OCI-LY1 (cell line): ENCODE measurements around the gene RHBDL3.

Experiments used
- H2AFZ ChIP-seq: fragments of 200-600 bp; sonication (generic), shearing (Covaris generic); 2 replicates; pipeline ENCODE4 v1.6.0; 2014; ENCODE audit warnings: antibody characterized with exemption, mild to moderate bottlenecking, low read length
- H3F3A ChIP-seq: fragments of 200-600 bp; sonication (generic), shearing (Covaris generic); 2 replicates; pipeline ENCODE4 v1.6.0; 2014; ENCODE audit warnings: mild to moderate bottlenecking, antibody characterized with exemption, low read length, moderate library complexity; ENCODE audit not compliant: insufficient read depth
- H3K27ac ChIP-seq: fragments of 200-600 bp; sonication (generic); 2 replicates; pipeline ENCODE4 v1.5.1; 2014; ENCODE audit warnings: low read length, mixed run types, mild to moderate bottlenecking, low read depth; ENCODE audit not compliant: poor library complexity, severe bottlenecking
- H3K27me3 ChIP-seq: fragments of 200-600 bp; sonication (generic); 2 replicates; pipeline ENCODE4 v1.6.0; 2014; ENCODE audit warnings: antibody characterized with exemption, mild to moderate bottlenecking, low read length, moderate library complexity; ENCODE audit not compliant: insufficient read depth
- H3K36me3 ChIP-seq: fragments of 200-600 bp; sonication (generic); 2 replicates; pipeline ENCODE4 v1.6.1; 2014; ENCODE audit warnings: mild to moderate bottlenecking, antibody characterized with exemption, low read length, moderate library complexity, mixed read lengths; ENCODE audit not compliant: insufficient read depth
- H3K4me1 ChIP-seq: fragments of 200-600 bp; sonication (generic); 2 replicates; pipeline ENCODE4 v1.5.1; 2014; ENCODE audit warnings: mild to moderate bottlenecking, low read length, moderate library complexity; ENCODE audit not compliant: insufficient read depth, severe bottlenecking
- H3K4me2 ChIP-seq: fragments of 200-600 bp; sonication (generic), shearing (Covaris generic); 2 replicates; pipeline ENCODE4 v1.6.1; 2014; ENCODE audit warnings: low read length
- H3K4me3 ChIP-seq: fragments of 200-600 bp; sonication (generic); 2 replicates; pipeline ENCODE4 v1.5.1; 2014; ENCODE audit warnings: low read length, low read depth, mild to moderate bottlenecking, mixed read lengths; ENCODE audit not compliant: poor library complexity, severe bottlenecking
- H3K79me2 ChIP-seq: fragments of 200-600 bp; shearing (Covaris generic); 2 replicates; pipeline ENCODE4 v1.6.1; 2016; ENCODE audit warnings: mixed run types, low read length, mixed read lengths; ENCODE audit not compliant: insufficient read depth
- H3K9ac ChIP-seq: fragments of 200-600 bp; sonication (generic), shearing (Covaris generic); 2 replicates; pipeline ENCODE4 v1.6.1; 2014; ENCODE audit warnings: mild to moderate bottlenecking, low read length, mixed read lengths
- H3K9me2 ChIP-seq: fragments of 200-600 bp; sonication (generic), shearing (Covaris generic); 2 replicates; pipeline ENCODE4 v1.6.1; 2014; ENCODE audit warnings: low read depth, mild to moderate bottlenecking, low read length, mixed read lengths
- H3K9me3 ChIP-seq: fragments of 200-600 bp; shearing (Covaris generic); 2 replicates; pipeline ENCODE4 v1.6.1; 2014; ENCODE audit warnings: low read length, mixed read lengths
- H4K20me1 ChIP-seq: fragments of 200-600 bp; sonication (generic), shearing (Covaris generic); 2 replicates; pipeline ENCODE4 v1.6.0; 2016; ENCODE audit warnings: mild to moderate bottlenecking, low read length; ENCODE audit not compliant: insufficient read depth
- EZH2 ChIP-seq: fragments of 200-600 bp; sonication (generic), shearing (Covaris generic); IDR thresholded peaks from 2 replicates; pipeline ENCODE4 v1.8.0; 2017; ENCODE audit warnings: borderline replicate concordance, mixed run types, mild to moderate bottlenecking, antibody characterized with exemption, low read length, moderate library complexity, mixed read lengths
- TF ChIP-seq, protein P1 (sequence below): fragments of 200-600 bp; sonication (generic), shearing (Covaris generic); IDR thresholded peaks from 2 replicates; pipeline ENCODE4 v1.5.1; 2017; ENCODE audit warnings: mild to moderate bottlenecking, antibody characterized with exemption, low read length, moderate library complexity, mixed read lengths

Gene RHBDL3

GRCh38 chr17:32226886-32227285, 38.7 kb upstream of the RHBDL3 start:
- Histone ChIP-seq H3K9me3 (no peaks in the 10 kb centered on the region), H3K27ac (no peak overlapping the region), H3K9me2 (no peaks in the 10 kb centered on the region), H4K20me1 (no peaks in the 10 kb centered on the region), H3K9ac (no peak overlapping the region), H2AFZ (no peak overlapping the region), H3K4me1 (no peaks in the 10 kb centered on the region), H3K27me3 (no peaks in the 10 kb centered on the region), H3K36me3 (peaks cover 5% of the 10 kb centered on the region; the same call in 1 of the 2 replicates), H3K4me2 (no peak overlapping the region), H3K79me2 (no peaks in the 10 kb centered on the region), H3F3A (no peaks in the 10 kb centered on the region), H3K4me3 (no peak overlapping the region)
- TF ChIP-seq, protein P1, sequence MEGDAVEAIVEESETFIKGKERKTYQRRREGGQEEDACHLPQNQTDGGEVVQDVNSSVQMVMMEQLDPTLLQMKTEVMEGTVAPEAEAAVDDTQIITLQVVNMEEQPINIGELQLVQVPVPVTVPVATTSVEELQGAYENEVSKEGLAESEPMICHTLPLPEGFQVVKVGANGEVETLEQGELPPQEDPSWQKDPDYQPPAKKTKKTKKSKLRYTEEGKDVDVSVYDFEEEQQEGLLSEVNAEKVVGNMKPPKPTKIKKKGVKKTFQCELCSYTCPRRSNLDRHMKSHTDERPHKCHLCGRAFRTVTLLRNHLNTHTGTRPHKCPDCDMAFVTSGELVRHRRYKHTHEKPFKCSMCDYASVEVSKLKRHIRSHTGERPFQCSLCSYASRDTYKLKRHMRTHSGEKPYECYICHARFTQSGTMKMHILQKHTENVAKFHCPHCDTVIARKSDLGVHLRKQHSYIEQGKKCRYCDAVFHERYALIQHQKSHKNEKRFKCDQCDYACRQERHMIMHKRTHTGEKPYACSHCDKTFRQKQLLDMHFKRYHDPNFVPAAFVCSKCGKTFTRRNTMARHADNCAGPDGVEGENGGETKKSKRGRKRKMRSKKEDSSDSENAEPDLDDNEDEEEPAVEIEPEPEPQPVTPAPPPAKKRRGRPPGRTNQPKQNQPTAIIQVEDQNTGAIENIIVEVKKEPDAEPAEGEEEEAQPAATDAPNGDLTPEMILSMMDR, result no peak
- TF ChIP-seq EZH2, result no peak

DNA sequence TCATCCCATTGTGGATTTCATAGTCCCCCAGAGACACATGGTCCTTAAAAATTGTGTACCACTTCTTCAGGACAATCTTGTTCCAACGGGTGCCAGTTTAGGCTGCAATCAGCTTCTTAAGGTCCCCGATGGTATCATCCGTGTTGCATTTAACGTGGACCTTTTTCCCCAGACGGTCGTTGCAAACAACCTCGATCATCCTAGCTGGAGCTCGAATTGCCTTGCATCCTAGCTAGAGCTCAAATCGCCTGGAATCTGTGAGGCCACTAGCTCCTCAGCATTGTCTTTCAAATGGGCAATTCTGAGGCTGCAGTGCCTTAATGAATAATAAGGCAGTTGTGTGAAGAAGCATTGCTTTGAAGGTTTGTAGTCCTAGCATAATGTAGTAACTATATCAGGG, 37.7 kb upstream of the RHBDL3 start:
- no peak overlapping the region for H3K4me2 ChIP-seq
- no peak overlapping the region for H3K27ac ChIP-seq

DNA sequence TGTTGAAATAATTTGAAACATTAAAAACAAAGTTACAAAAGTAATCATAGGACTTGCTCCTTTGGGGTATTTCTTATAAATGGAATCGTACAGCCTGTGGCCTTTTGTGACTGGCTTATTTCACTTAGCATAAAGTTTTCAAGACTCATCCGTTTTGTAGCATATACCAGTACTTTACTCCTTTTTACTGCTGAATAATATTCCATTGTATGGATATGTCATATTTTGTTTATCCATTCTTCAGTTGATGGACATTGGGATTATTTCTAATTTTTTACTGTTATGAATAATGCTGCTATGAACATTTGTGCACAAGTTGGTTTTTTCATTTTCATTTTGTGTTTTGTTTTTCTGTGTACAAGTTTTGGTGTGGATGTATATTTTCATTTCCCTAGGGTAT, 30.0 kb upstream of the RHBDL3 start:
- H3K9ac ChIP-seq, result no peak overlapping the region
- TF ChIP-seq, protein P1, result no peak
- TF ChIP-seq EZH2, result no peak

More for the DNA sequence above, 37.7 kb upstream of the RHBDL3 start:
- Histone ChIP-seq H3K4me3 (no peak overlapping the region), H3K36me3 (peaks cover 5% of the 10 kb centered on the region; the same call in 1 of the 2 replicates), H3K4me1 (no peaks in the 10 kb centered on the region), H3K9me3 (no peaks in the 10 kb centered on the region), H4K20me1 (no peaks in the 10 kb centered on the region), H3K9ac (no peak overlapping the region), H3K79me2 (no peaks in the 10 kb centered on the region), H3K9me2 (no peaks in the 10 kb centered on the region), H2AFZ (no peak overlapping the region), H3F3A (no peaks in the 10 kb centered on the region), H3K27me3 (no peaks in the 10 kb centered on the region)
- TF ChIP-seq, protein P1, result no peak

More for the DNA sequence above, 30.0 kb upstream of the RHBDL3 start:
- Histone ChIP-seq H4K20me1 (no peaks in the 10 kb centered on the region), H3K27ac (no peak overlapping the region), H3K79me2 (no peaks in the 10 kb centered on the region), H3K9me3 (no peaks in the 10 kb centered on the region), H3F3A (no peaks in the 10 kb centered on the region), H3K27me3 (no peaks in the 10 kb centered on the region), H3K36me3 (no peaks in the 10 kb centered on the region), H3K4me1 (no peaks in the 10 kb centered on the region), H2AFZ (no peak overlapping the region), H3K9me2 (no peaks in the 10 kb centered on the region), H3K4me3 (no peak overlapping the region), H3K4me2 (no peak overlapping the region)
